ENCODE measurements around the gene BBS10. TPM values are rescaled to one million over a fixed set of nuclear protein-coding genes. Genes with fewer than 3 reads are reported as not detected.

The BBS10 gene
- total RNA-seq, 1 experiment from 2014 or later, result 7.8 TPM

- BruUV-seq (replicated peaks), result no TSS peak
- H3K27ac ChIP-seq (ENCODE audit: low read length), result no peak overlapping the region
- ChIA-PET POLR2A (no interaction called here), CTCF (no interaction called here)
- no peak overlapping the region for H3K4me3 ChIP-seq (ENCODE audit: low read depth in 2 of 2, low read length in 2 of 2)
- H3K36me3 ChIP-seq (ENCODE audit: control insufficient read depth, insufficient read depth, low read length), result no peaks in the 10 kb centered on the region
- DNase-seq (ENCODE audit: low read depth, low spot score) (no peak), ATAC-seq (no peak)
- TF ChIP-seq REST (IDR thresholded peaks at IDR 0.05; ENCODE audit: insufficient read depth in 1 of 2, low read depth in 2 of 2, low read length in 1 of 2) (no peak), CTCF (IDR thresholded peaks at IDR 0.05) (no peak), POLR2AphosphoS5 (IDR thresholded peaks at IDR 0.05; ENCODE audit: low read depth, low read length) (no peak), TCF7L2 (IDR thresholded peaks at IDR 0.05; ENCODE audit: low read depth, low read length) (no peak), SIN3A (IDR thresholded peaks at IDR 0.05; ENCODE audit: borderline replicate concordance, insufficient read depth, low read depth, low read length) (no peak)
- no peaks in the 10 kb centered on the region for H3K9me3 ChIP-seq (ENCODE audit: control insufficient read depth, insufficient read depth, low read depth, low read length)
- no peaks in the 10 kb centered on the region for H3K27me3 ChIP-seq (ENCODE audit: control insufficient read depth, insufficient read depth, low read length)
- intact Hi-C loops (cut with micrococcal nuclease; ENCODE audit: unreplicated experiment) (no loop called here), in situ Hi-C loops (cut with HindIII; ENCODE audit: low pct_unique_long_range_greater_than_20kb, low sequenced_read_pairs) (no loop called here)
- H3K4me1 ChIP-seq (ENCODE audit: control insufficient read depth, insufficient read depth, low read length), result no peaks in the 10 kb centered on the region; the same call in 1 of the 2 replicates
These were observed 31.7 kb downstream of the BBS10 start for GRCh38 chr12:76316468-76316867.

- no peak overlapping the region for H3K4me3 ChIP-seq (ENCODE audit: low read depth in 2 of 2, low read length in 2 of 2)
- no peak for DNase-seq (ENCODE audit: low read depth, low spot score)
- ChIA-PET POLR2A (no interaction called here), CTCF (no interaction called here)
- TF ChIP-seq REST (IDR thresholded peaks at IDR 0.05; ENCODE audit: insufficient read depth in 1 of 2, low read depth in 2 of 2, low read length in 1 of 2), result no peak
- H3K27ac ChIP-seq (ENCODE audit: low read length), result no peak overlapping the region
- in situ Hi-C loops (cut with HindIII; ENCODE audit: low pct_unique_long_range_greater_than_20kb, low sequenced_read_pairs) (no loop called here), intact Hi-C loops (cut with micrococcal nuclease; ENCODE audit: unreplicated experiment) (no loop called here)
- no peak for ATAC-seq
- H3K27me3 ChIP-seq (ENCODE audit: control insufficient read depth, insufficient read depth, low read length), result no peaks in the 10 kb centered on the region
- no peaks in the 10 kb centered on the region; the same call in 1 of the 2 replicates for H3K4me1 ChIP-seq (ENCODE audit: control insufficient read depth, insufficient read depth, low read length)
- no TSS peak for BruUV-seq (replicated peaks)
- H3K36me3 ChIP-seq (ENCODE audit: control insufficient read depth, insufficient read depth, low read length), result no peaks in the 10 kb centered on the region
- no peaks in the 10 kb centered on the region for H3K9me3 ChIP-seq (ENCODE audit: control insufficient read depth, insufficient read depth, low read depth, low read length)
These were observed 34.9 kb downstream of the BBS10 start for GRCh38 chr12:76313299-76313698.

All from Panc1 (cell line).